OCI-LY3 (cell line): ENCODE results near the gene CHML.

ENCODE experiments used
- H2AFZ ChIP-seq: fragments of 200-600, 300-600 bp; shearing (Covaris generic); 2 replicates; pipeline ENCODE4 v1.6.0; 2014; ENCODE audit warnings: antibody characterized with exemption, low read depth, low read length
- H3K27ac ChIP-seq: fragments of 200-600, 300-600 bp; sonication (generic); 2 replicates; pipeline ENCODE4 v1.5.1; 2014; ENCODE audit warnings: mild to moderate bottlenecking, low read length, moderate library complexity, mixed read lengths
- H3K27me3 ChIP-seq: fragments of 200-600, 300-600 bp; sonication (generic); 2 replicates; pipeline ENCODE4 v1.6.1; 2014; ENCODE audit warnings: low read depth, low read length, mixed read lengths
- H3K36me3 ChIP-seq: fragments of 200-600, 300-600 bp; sonication (generic); replicated peaks from 2 replicates; pipeline ENCODE3; 2014; ENCODE audit warnings: low read depth, low read length, mixed read lengths
- H3K4me1 ChIP-seq: fragments of 300-600, 200-600 bp; sonication (generic); 2 replicates; pipeline ENCODE4 v1.6.1; 2014; ENCODE audit warnings: low read length, mixed read lengths
- H3K4me2 ChIP-seq: fragments of 200-600, 300-600 bp; sonication (generic); 2 replicates; pipeline ENCODE4 v1.6.1; 2014; ENCODE audit warnings: low read length, mixed read lengths
- H3K4me3 ChIP-seq: fragments of 300-600, 200-600 bp; sonication (generic); 2 replicates; pipeline ENCODE4 v1.5.1; 2014; ENCODE audit warnings: antibody characterized with exemption, mild to moderate bottlenecking, low read length, moderate library complexity
- H3K79me2 ChIP-seq: fragments of 300-600, 200-600 bp; shearing (Covaris generic); 2 replicates; pipeline ENCODE4 v1.6.1; 2014; ENCODE audit warnings: mild to moderate bottlenecking, low read length, mixed read lengths
- H3K9ac ChIP-seq: fragments of 300-600, 200-600 bp; shearing (Covaris generic); 2 replicates; pipeline ENCODE4 v1.6.0; 2014; ENCODE audit warnings: mild to moderate bottlenecking, low read length, moderate library complexity
- H3K9me3 ChIP-seq: fragments of 200-600, 300-600 bp; shearing (Covaris generic); 2 replicates; pipeline ENCODE4 v1.6.1; 2014; ENCODE audit warnings: low read length, mixed read lengths; ENCODE audit not compliant: insufficient read depth
- H4K20me1 ChIP-seq: fragments of 200-600, 300-600 bp; sonication (generic); 2 replicates; pipeline ENCODE4 v1.6.1; 2016; ENCODE audit warnings: low read length, mixed read lengths; ENCODE audit not compliant: insufficient read depth
- EZH2phosphoT487 ChIP-seq: fragments of 200-600 bp; shearing (Covaris generic); IDR thresholded peaks from 2 replicates; pipeline ENCODE4 v1.6.1; 2018; ENCODE audit warnings: antibody characterized with exemption, mixed run types, low read depth
- TF ChIP-seq, protein P1 (sequence below): fragments of 200-600, 300-600 bp; sonication (generic); IDR thresholded peaks from 2 replicates; pipeline ENCODE4 v1.5.1; 2014; ENCODE audit warnings: antibody characterized with exemption, low read length, low read depth

The CHML gene

DNA sequence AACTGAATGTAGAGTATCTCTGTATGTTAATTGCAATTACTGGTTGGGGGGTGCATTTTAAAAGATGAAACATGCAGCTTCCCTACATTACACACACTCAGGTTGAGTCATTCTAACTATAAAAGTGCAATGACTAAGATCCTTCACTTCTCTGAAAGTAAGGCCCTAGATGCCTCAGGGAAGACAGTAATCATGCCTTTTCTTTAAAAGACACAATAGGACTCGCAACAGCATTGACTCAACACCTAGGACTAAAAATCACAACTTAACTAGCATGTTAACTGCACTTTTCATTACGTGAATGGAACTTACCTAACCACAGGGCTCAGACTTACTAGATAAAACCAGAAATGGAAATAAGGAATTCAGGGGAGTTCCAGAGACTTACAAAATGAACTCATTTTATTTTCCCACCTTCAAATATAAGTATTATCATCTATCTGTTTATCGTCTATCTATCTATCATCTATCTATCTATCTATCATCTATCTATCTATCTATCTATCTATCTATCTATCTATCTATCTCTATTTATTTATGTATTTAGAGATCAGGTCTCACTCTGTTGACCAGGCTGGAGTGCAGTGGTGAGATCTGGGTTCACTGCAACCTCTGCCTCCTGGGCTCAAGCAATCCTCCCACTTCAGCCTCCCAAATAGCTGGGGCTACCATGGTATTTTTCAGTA, 47.8 kb downstream of the CHML start:
- Histone ChIP-seq H3K27me3 (no peaks in the 10 kb centered on the region), H3K79me2 (no peaks in the 10 kb centered on the region), H3K36me3 (peaks cover 37% of the 10 kb centered on the region), H3K9me3 (no peaks in the 10 kb centered on the region), H3K4me3 (no peak overlapping the region), H2AFZ (no peak overlapping the region), H4K20me1 (no peaks in the 10 kb centered on the region), H3K27ac (no peak overlapping the region), H3K4me2 (no peak overlapping the region), H3K9ac (no peak overlapping the region), H3K4me1 (peaks cover 20% of the 10 kb centered on the region)
- TF ChIP-seq EZH2phosphoT487: no peak
- TF ChIP-seq, protein P1, sequence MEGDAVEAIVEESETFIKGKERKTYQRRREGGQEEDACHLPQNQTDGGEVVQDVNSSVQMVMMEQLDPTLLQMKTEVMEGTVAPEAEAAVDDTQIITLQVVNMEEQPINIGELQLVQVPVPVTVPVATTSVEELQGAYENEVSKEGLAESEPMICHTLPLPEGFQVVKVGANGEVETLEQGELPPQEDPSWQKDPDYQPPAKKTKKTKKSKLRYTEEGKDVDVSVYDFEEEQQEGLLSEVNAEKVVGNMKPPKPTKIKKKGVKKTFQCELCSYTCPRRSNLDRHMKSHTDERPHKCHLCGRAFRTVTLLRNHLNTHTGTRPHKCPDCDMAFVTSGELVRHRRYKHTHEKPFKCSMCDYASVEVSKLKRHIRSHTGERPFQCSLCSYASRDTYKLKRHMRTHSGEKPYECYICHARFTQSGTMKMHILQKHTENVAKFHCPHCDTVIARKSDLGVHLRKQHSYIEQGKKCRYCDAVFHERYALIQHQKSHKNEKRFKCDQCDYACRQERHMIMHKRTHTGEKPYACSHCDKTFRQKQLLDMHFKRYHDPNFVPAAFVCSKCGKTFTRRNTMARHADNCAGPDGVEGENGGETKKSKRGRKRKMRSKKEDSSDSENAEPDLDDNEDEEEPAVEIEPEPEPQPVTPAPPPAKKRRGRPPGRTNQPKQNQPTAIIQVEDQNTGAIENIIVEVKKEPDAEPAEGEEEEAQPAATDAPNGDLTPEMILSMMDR: no peak

DNA sequence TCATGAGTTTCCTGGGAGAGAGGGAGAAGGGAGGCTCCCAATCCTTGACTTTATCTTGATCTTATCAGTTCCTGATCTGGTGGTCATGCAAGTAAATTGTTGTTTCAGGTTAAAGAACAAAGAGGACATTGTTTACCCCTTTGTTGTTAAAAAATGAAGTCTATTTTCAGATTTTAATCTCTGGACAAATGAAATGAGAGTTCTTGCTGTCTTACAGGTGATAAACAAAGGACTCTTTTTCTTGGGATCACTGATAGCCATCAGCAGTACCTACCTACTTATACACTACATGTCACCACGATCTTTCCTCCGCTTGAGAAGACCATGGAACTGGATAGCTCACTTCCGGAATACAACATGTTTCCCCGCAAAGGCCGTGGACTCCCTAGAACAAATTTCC, 48.4 kb downstream of the CHML start:
- Histone ChIP-seq H3K4me2 (no peak overlapping the region), H2AFZ (no peak overlapping the region), H3K9ac (no peak overlapping the region)

DNA sequence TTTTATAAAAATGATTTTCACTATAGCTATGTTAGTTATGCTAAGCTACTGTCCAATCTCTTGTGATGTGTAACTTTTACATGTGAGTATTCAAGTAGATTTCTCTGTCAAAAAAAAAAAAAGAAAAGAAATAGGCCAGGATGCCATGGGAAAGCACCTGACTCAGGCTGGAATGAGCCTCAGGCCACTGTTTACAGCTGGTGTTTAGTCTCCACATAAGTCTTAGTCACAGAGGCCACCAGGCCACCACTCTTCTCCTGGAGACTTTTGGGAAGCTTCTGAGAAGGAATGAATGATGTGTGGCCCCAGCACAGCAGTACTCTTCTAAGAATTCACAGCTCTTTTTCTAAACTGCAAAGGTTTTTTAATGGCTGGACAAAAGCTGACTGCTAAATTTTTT, 48.9 kb downstream of the CHML start:
- TF ChIP-seq, protein P1: no peak
- TF ChIP-seq EZH2phosphoT487: no peak
- Histone ChIP-seq H3K4me1 (peaks cover 10% of the 10 kb centered on the region), H3K36me3 (peaks cover 32% of the 10 kb centered on the region), H3K79me2 (no peaks in the 10 kb centered on the region), H3K4me3 (no peak overlapping the region), H2AFZ (no peak overlapping the region), H3K27ac (no peak overlapping the region), H3K9ac (no peak overlapping the region), H3K27me3 (no peaks in the 10 kb centered on the region), H3K9me3 (no peaks in the 10 kb centered on the region), H4K20me1 (no peaks in the 10 kb centered on the region), H3K4me2 (no peak overlapping the region)

More for the DNA sequence above, 48.4 kb downstream of the CHML start:
- H4K20me1 ChIP-seq: no peaks in the 10 kb centered on the region
- no peak overlapping the region for H3K4me3 ChIP-seq
- H3K9me3 ChIP-seq: no peaks in the 10 kb centered on the region
- no peak for TF ChIP-seq EZH2phosphoT487
- TF ChIP-seq, protein P1: no peak
- H3K36me3 ChIP-seq: peaks cover 32% of the 10 kb centered on the region
- no peaks in the 10 kb centered on the region for H3K79me2 ChIP-seq
- no peak overlapping the region for H3K27ac ChIP-seq
- peaks cover 15% of the 10 kb centered on the region for H3K4me1 ChIP-seq
- H3K27me3 ChIP-seq: no peaks in the 10 kb centered on the region

DNA sequence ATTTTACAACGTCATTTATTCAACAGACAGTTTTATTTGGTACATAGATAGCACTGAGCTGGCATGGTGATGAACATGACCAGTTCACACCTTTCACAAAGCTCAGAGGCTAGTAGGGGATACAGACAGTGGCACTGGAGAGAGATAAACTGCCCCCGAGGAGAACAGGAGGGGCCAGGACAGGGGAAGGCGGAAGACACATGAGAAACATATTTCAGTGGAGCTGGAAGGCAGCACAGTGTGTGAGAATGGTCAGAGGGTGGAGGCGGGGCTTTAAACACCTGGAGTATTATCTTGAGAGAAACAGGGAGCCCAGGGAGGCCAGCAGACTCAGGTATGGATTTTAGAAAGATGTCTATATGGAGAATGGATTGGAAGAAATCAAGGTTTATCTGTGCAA, 49.5 kb downstream of the CHML start:
- Histone ChIP-seq H3K79me2 (no peaks in the 10 kb centered on the region), H2AFZ (no peak overlapping the region), H3K9ac (no peak overlapping the region), H3K27me3 (no peaks in the 10 kb centered on the region), H3K36me3 (peaks cover 32% of the 10 kb centered on the region), H3K4me2 (no peak overlapping the region), H3K27ac (no peak overlapping the region), H3K9me3 (no peaks in the 10 kb centered on the region), H4K20me1 (no peaks in the 10 kb centered on the region), H3K4me3 (no peak overlapping the region), H3K4me1 (peaks cover 8% of the 10 kb centered on the region)
- TF ChIP-seq EZH2phosphoT487: no peak
- TF ChIP-seq, protein P1: no peak
